SK-N-SH (cell line): Measurements from ENCODE around the gene FGGY.

Experiments
- FOXM1 ChIP-seq: IDR thresholded peaks from 2 replicates; pipeline ENCODE4 v1.4.0; 2012; ENCODE audit warnings: low read depth, mild to moderate bottlenecking
- GABPA ChIP-seq: IDR thresholded peaks from 2 replicates; pipeline ENCODE4 v1.4.0; 2012; ENCODE audit warnings: low read depth, mild to moderate bottlenecking
- POLR2AphosphoS5 ChIP-seq: IDR thresholded peaks from 2 replicates; pipeline ENCODE4 v1.6.1; 2012; ENCODE audit warnings: low read depth, low read length
- SMC3 ChIP-seq: IDR thresholded peaks from 2 replicates; pipeline ENCODE4 v1.6.1; 2012; ENCODE audit warnings: low read depth, low read length, improper control_type of control experiment
- YY1 ChIP-seq: IDR thresholded peaks from 2 replicates; pipeline ENCODE4 v1.4.0; 2012; ENCODE audit warnings: low read depth, mild to moderate bottlenecking
- TF ChIP-seq, protein P1 (sequence below): fragments of 200-600 bp; sonication (generic); IDR thresholded peaks from 2 replicates; pipeline ENCODE4 v1.6.1; 2017; ENCODE audit warnings: antibody characterized with exemption, mild to moderate bottlenecking, moderate library complexity

DNA sequence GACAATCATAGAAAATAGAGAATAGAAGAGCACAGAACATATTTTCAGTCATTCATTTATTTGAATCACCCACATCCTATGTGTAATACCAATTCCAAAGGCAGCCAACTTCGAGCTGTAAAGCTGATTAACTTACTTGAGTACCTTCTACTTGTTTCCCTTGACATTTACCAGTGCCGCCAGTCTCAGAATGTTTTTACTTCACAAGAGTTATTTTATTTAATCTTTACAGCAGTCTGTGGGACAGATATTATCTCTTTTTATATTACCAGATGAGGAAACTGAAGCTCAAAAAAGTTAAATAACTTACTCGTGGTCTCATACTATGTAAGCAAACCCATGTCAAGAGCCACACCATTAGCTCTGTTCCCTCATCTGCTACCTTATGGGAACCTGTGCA, 56.6 kb downstream of the FGGY start:
- TF ChIP-seq YY1 = no peak
- TF ChIP-seq, protein P1, sequence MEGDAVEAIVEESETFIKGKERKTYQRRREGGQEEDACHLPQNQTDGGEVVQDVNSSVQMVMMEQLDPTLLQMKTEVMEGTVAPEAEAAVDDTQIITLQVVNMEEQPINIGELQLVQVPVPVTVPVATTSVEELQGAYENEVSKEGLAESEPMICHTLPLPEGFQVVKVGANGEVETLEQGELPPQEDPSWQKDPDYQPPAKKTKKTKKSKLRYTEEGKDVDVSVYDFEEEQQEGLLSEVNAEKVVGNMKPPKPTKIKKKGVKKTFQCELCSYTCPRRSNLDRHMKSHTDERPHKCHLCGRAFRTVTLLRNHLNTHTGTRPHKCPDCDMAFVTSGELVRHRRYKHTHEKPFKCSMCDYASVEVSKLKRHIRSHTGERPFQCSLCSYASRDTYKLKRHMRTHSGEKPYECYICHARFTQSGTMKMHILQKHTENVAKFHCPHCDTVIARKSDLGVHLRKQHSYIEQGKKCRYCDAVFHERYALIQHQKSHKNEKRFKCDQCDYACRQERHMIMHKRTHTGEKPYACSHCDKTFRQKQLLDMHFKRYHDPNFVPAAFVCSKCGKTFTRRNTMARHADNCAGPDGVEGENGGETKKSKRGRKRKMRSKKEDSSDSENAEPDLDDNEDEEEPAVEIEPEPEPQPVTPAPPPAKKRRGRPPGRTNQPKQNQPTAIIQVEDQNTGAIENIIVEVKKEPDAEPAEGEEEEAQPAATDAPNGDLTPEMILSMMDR = no peak
- no peak for TF ChIP-seq SMC3
- TF ChIP-seq POLR2AphosphoS5 = no peak
- TF ChIP-seq GABPA = no peak
- TF ChIP-seq FOXM1 = no peak
